Nephron (organoid): ENCODE data around the gene LRCH3.

Experiments
- H3K27ac Mint-ChIP-seq, 3 experiments: 2 replicates each; pipeline ENCODE4 v1.8.0; 2020; ENCODE audit warnings: mixed read lengths in 3 of 3, mild to moderate bottlenecking in 2 of 3, moderate library complexity in 1 of 3
- H3K27me3 Mint-ChIP-seq: 2 replicates; pipeline ENCODE4 v1.8.0; 2021; ENCODE audit warnings: low read depth, mild to moderate bottlenecking, moderate library complexity, mixed read lengths
- H3K36me3 Mint-ChIP-seq: 2 replicates; pipeline ENCODE4 v1.8.0; 2020; ENCODE audit warnings: low read depth, mixed read lengths
- H3K4me1 Mint-ChIP-seq: 2 replicates; pipeline ENCODE4 v1.8.0; 2020; ENCODE audit warnings: mixed read lengths
- H3K4me3 Mint-ChIP-seq, 3 experiments: 2 replicates each; pipeline ENCODE4 v1.8.0; 2020; ENCODE audit warnings: mild to moderate bottlenecking in 3 of 3, mixed read lengths in 3 of 3, moderate library complexity in 2 of 3
- H3K9me3 Mint-ChIP-seq: 2 replicates; pipeline ENCODE4 v1.8.0; 2020; ENCODE audit warnings: mixed read lengths
- CTCF ChIP-seq, 3 experiments: fragments of 200-600 bp; sonication (generic); IDR thresholded peaks; one replicate each; pipeline ENCODE4 v1.5.0; 2021; ENCODE audit warnings: antibody characterized with exemption in 3 of 3; ENCODE audit not compliant: unreplicated experiment in 3 of 3

Gene LRCH3

DNA sequence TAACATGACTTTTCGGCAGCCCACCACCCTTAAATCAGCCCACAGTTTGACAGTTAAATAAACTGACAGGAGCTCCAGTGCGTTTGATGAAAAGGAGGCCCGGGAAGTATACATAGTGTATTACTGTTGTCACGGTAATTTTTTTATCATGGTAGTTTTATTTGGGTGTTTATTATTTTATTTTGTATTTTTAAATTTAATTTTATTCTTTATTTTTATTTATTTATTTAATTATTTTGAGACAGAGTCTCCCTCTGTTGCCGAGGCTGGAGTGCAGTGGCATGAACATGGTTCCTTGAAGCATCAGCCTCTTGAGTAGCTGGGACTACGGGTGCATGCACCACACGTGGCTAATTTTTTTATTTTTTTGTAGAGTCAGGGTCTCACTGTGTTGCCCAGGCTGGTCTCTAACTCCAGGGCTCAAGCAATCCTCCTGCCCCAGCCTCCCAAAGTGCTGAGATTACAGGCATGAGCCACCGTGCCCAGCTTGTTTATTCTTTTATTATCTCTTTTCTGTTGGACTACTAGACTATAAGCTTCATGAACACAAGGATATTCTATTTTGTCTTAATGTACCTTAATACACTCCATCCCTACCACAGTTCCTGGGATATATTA is 65.3 kb downstream of the LRCH3 start:
- Mint-ChIP-seq H3K27me3 (no peaks in the 10 kb centered on the region), H3K36me3 (peaks cover 70% of the 10 kb centered on the region), H3K27ac (no peak overlapping the region), H3K4me3 (no peak overlapping the region), H3K4me1 (peaks cover 12% of the 10 kb centered on the region), H3K9me3 (no peaks in the 10 kb centered on the region)
- no peak for TF ChIP-seq CTCF (IDR thresholded peaks at IDR 0.05; ENCODE audit: unreplicated experiment in 3 of 3)

DNA sequence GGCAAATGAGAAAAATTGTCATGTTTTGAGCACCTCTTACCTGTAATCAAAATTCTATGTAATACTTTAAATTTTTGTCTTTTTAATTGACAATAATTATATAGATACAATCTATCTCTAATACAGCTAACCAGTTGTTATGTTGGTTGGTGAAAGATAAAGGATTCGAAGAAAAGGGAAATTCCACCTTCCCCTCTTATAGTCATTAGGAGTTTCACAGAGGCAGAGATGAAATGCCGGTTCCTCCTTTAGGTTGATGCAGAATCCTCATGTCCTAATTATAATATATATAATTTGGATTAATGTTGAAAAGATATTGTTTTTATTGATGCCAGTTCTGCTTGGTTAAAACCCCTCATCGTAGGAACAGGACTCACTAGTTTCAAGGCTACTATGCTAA is 67.1 kb downstream of the LRCH3 start:
- H3K4me3 Mint-ChIP-seq, result no peak overlapping the region

GRCh38 chr3:197858598-197858997 is 67.5 kb downstream of the LRCH3 start:
- Mint-ChIP-seq H3K36me3 (peaks cover 63% of the 10 kb centered on the region), H3K4me1 (peaks cover 12% of the 10 kb centered on the region), H3K27me3 (no peaks in the 10 kb centered on the region), H3K4me3 (no peak overlapping the region), H3K27ac (peak overlapping the region in 1 of 3 experiments; percentile 14), H3K9me3 (no peaks in the 10 kb centered on the region)
- TF ChIP-seq CTCF (IDR thresholded peaks at IDR 0.05; ENCODE audit: unreplicated experiment in 3 of 3), result no peak

More for the DNA sequence above, 67.1 kb downstream of the LRCH3 start:
- Mint-ChIP-seq H3K9me3 (no peaks in the 10 kb centered on the region), H3K4me1 (peaks cover 12% of the 10 kb centered on the region), H3K27ac (no peak overlapping the region), H3K36me3 (peaks cover 64% of the 10 kb centered on the region), H3K27me3 (no peaks in the 10 kb centered on the region)
- no peak for TF ChIP-seq CTCF (IDR thresholded peaks at IDR 0.05; ENCODE audit: unreplicated experiment in 3 of 3)

GRCh38 chr3:197866035-197866434 is 75.0 kb downstream of the LRCH3 start:
- H3K27me3 Mint-ChIP-seq, result no peaks in the 10 kb centered on the region

DNA sequence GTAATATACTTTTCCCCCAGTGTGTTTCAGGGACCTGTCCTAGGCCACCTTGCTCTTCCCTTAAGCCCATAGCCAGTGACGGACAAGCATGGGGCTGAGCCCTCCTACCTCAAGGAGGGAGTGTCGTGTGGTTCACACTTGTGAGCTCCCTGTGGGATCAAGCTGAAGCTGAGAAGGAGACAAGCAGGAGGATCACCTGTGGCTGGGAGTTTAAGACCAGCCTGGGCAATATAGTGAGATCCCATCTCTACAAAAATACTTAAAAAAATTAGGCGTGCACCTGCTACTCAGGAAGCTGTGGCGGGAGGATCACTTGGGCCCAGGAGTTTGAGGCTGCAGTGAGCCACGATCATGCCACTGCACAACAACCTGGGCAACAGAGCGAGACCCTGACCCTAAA is 82.3 kb downstream of the LRCH3 start:
- TF ChIP-seq CTCF (IDR thresholded peaks at IDR 0.05; ENCODE audit: unreplicated experiment in 3 of 3), result no peak
- no peak overlapping the region for H3K4me3 Mint-ChIP-seq
- H3K27ac Mint-ChIP-seq, result no peak overlapping the region
- no peaks in the 10 kb centered on the region for H3K9me3 Mint-ChIP-seq
- H3K4me1 Mint-ChIP-seq, result no peaks in the 10 kb centered on the region
- peaks cover under 1% of the 10 kb centered on the region for H3K27me3 Mint-ChIP-seq
- H3K36me3 Mint-ChIP-seq, result peaks cover 67% of the 10 kb centered on the region

More at GRCh38 chr3:197866035-197866434, 75.0 kb downstream of the LRCH3 start:
- no peak overlapping the region for H3K4me3 Mint-ChIP-seq
- TF ChIP-seq CTCF (IDR thresholded peaks at IDR 0.05; ENCODE audit: unreplicated experiment in 3 of 3), result no peak
- H3K4me1 Mint-ChIP-seq, result no peaks in the 10 kb centered on the region
- peaks cover 43% of the 10 kb centered on the region for H3K36me3 Mint-ChIP-seq
- H3K9me3 Mint-ChIP-seq, result no peaks in the 10 kb centered on the region
- H3K27ac Mint-ChIP-seq, result no peak overlapping the region

DNA sequence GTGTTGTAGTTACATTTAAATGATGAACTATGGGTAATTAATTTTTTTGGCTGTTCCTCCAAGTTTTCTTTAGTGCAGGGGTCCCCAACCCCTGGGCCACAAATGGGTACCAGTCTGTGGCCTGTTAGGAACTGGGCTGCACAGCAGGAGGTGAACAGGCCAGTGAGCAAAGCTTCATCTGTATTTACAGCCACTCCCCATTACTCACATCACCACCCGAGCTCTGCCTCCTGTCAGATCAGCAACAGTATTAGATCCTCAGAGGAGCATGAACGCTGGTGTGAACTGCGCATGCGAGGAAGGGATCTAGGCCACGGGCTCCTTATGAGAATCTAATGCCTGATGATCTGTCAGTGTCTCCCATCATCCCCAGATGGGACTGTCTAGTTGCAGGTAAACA is 83.0 kb downstream of the LRCH3 start:
- Mint-ChIP-seq H3K4me1 (no peaks in the 10 kb centered on the region), H3K36me3 (peaks cover 70% of the 10 kb centered on the region), H3K27me3 (peaks cover 3% of the 10 kb centered on the region), H3K4me3 (no peak overlapping the region), H3K27ac (no peak overlapping the region), H3K9me3 (no peaks in the 10 kb centered on the region)
- TF ChIP-seq CTCF (IDR thresholded peaks at IDR 0.05; ENCODE audit: unreplicated experiment in 3 of 3), result no peak
